K562 (cell line): ENCODE measurements around the gene ORAI3. TPM values are rescaled to one million over a fixed set of nuclear protein-coding genes. Genes with fewer than 3 reads are reported as not detected.

Source experiments
- ATAC-seq: fragments of 200-7000 bp; cut with Tn5 transposase; 3 replicates; pipeline ENCODE4 v1.9.1; 2020; ENCODE audit warnings: moderate library complexity
- BruUV-seq: library from RNA; stranded (reverse); fragments of 400-500 nt; replicated peaks from 2 replicates; lab custom pipeline; 2021; lab: Mats Ljungman, UMichigan
- CTCF ChIA-PET: fragments of 300-600 bp; formaldehyde crosslinking; extraction: SDS; loops from one replicate; lab custom pipeline; 2021; ENCODE audit warnings: low intra/inter-chr PET ratio; lab: Yijun Ruan, JAX
- POLR2A ChIA-PET: fragments of 300-600, 350-650 bp; sonication (Branson Sonifier 250); formaldehyde crosslinking; extraction: SDS; loops from one replicate; lab custom pipeline; 2021; ENCODE audit warnings: antibody characterized with exemption, inconsistent platforms; lab: Yijun Ruan, JAX
- DNase-seq, 4 experiments: peaks; one replicate each; pipeline versions ENCODE4 v3.0.0 to v3.0.0-alpha.2; 2011 to 2018; ENCODE audit warnings: low spot score in 3 of 4, mixed read lengths in 3 of 4; ENCODE audit errors: extremely low read depth in 1 of 4
- FAIRE-seq: peaks from 2 replicates; lab custom pipeline; 2011; peaks lifted over from hg19 to GRCh38; lab: Jason Lieb, UNC
- H2AFZ ChIP-seq: 2 replicates; pipeline ENCODE4 v1.6.0; 2011; ENCODE audit warnings: low read depth, low read length, control low read depth, inconsistent platforms
- H3K27ac ChIP-seq: fragments of 200-600 bp; 3 replicates; pipeline ENCODE4 v1.8.0; 2011; ENCODE audit warnings: low read depth, mild to moderate bottlenecking, control low read depth, inconsistent platforms, low read length, moderate library complexity, mixed read lengths; ENCODE audit errors: extremely low read depth
- H3K27me3 ChIP-seq, 2 experiments: fragments of 300-600 bp in 1 of 2; 2 replicates in 1 of 2; 3 replicates in 1 of 2; pipeline versions ENCODE4 v1.6.0 to v1.8.0; 2011; ENCODE audit warnings: inconsistent platforms in 2 of 2, low read length in 2 of 2, mild to moderate bottlenecking in 1 of 2, mixed read lengths in 1 of 2, moderate library complexity in 1 of 2; ENCODE audit not compliant: control insufficient read depth in 2 of 2, insufficient read depth in 2 of 2
- H3K36me3 ChIP-seq: fragments of 300-600 bp; 3 replicates; pipeline ENCODE4 v1.8.0; 2011; ENCODE audit warnings: mild to moderate bottlenecking, low read length, inconsistent platforms; ENCODE audit not compliant: control insufficient read depth, insufficient read depth
- H3K4me1 ChIP-seq, 2 experiments: fragments of 200-600 bp in 1 of 2; replicated peaks in 1 of 2; 2 replicates in 1 of 2; 3 replicates in 1 of 2; pipeline versions ENCODE4 v1.5.1 to v1.8.0; 2011; ENCODE audit warnings: inconsistent platforms in 2 of 2, low read length in 2 of 2, mild to moderate bottlenecking in 1 of 2, mixed read lengths in 1 of 2, moderate library complexity in 1 of 2; ENCODE audit not compliant: control insufficient read depth in 2 of 2, insufficient read depth in 2 of 2
- H3K4me2 ChIP-seq: 2 replicates; pipeline ENCODE4 v1.6.1; 2011; ENCODE audit warnings: low read length, control low read depth, inconsistent platforms, mixed read lengths; ENCODE audit not compliant: insufficient read depth
- H3K4me3 ChIP-seq: fragments of 200-600 bp; sonication (generic), shearing (Covaris generic); 2 replicates; pipeline ENCODE4 v1.5.1; 2016; ENCODE audit warnings: control low read depth, inconsistent platforms
- H3K79me2 ChIP-seq: fragments of 200-600 bp; 3 replicates; pipeline ENCODE4 v1.8.0; 2011; ENCODE audit warnings: low read length, inconsistent platforms; ENCODE audit not compliant: control insufficient read depth, insufficient read depth
- H3K9ac ChIP-seq, 2 experiments: 2 replicates each; pipeline versions ENCODE4 v1.6.0 to v1.6.1; 2011; ENCODE audit warnings: low read depth in 2 of 2, low read length in 2 of 2, control low read depth in 1 of 2, inconsistent platforms in 1 of 2, mild to moderate bottlenecking in 1 of 2, mixed read lengths in 1 of 2; ENCODE audit not compliant: insufficient read depth in 1 of 2
- H3K9me1 ChIP-seq: one replicate; pipeline ENCODE4 v1.6.0; 2011; ENCODE audit warnings: inconsistent platforms, mild to moderate bottlenecking, low read length, moderate library complexity; ENCODE audit not compliant: control insufficient read depth, insufficient read depth
- H3K9me3 ChIP-seq: replicated peaks from 2 replicates; pipeline ENCODE4 v1.5.1; 2011; ENCODE audit warnings: low read depth, low read length, inconsistent platforms; ENCODE audit not compliant: control insufficient read depth, insufficient read depth
- H4K20me1 ChIP-seq: replicated peaks from 2 replicates; pipeline ENCODE4 v1.6.1; 2011; ENCODE audit warnings: low read length, inconsistent platforms, mixed read lengths; ENCODE audit not compliant: control insufficient read depth, insufficient read depth
- CBFA2T3 ChIP-seq: fragments of 450-650 bp; IDR thresholded peaks from 2 replicates; pipeline ENCODE4 v1.6.1; 2017
- GABPA ChIP-seq: fragments of 200-800 bp; sonication (Bioruptor generic); conservative IDR thresholded peaks from 2 replicates; pipeline ENCODE4 v1.6.1; 2016; ENCODE audit warnings: low read depth, missing genetic modification characterization, missing compliant biosample characterization
- SPI1 ChIP-seq: IDR thresholded peaks from 2 replicates; pipeline ENCODE4 v1.6.1; 2011; ENCODE audit warnings: low read depth, low read length, control low read depth, borderline replicate concordance
- ZBTB40 ChIP-seq, 2 experiments: fragments of 450-650 bp in 1 of 2; sonication (generic) in 1 of 2; formaldehyde crosslinking in 1 of 2; IDR thresholded peaks; 2 replicates each; pipeline versions ENCODE4 v1.7.1 to v1.9.0; 2016 to 2022; ENCODE audit warnings: inconsistent platforms in 1 of 2, mild to moderate bottlenecking in 1 of 2, missing genetic modification reagents in 1 of 2
- ZNF140 ChIP-seq: fragments of 250-450 bp; sonication (Bioruptor Pico); IDR thresholded peaks from 2 replicates; pipeline ENCODE4 v1.8.0; 2021; ENCODE audit warnings: moderate library complexity, mild to moderate bottlenecking, inconsistent platforms
- ZNF583 ChIP-seq: fragments of 250-450 bp; sonication (Bioruptor Pico); IDR thresholded peaks from 2 replicates; pipeline ENCODE4 v1.4.0; 2020
- WGBS: fragments of 100-300 bp; shearing (Covaris generic); methylation state at CpG from one replicate; pipeline ENCODE4 v1.1.6; 2016; ENCODE audit warnings: low coverage, mixed read lengths; ENCODE audit not compliant: insufficient coverage; ENCODE audit errors: missing lambda C conversion rate; 5-methylcytosine and 5-hydroxymethylcytosine counted together
- in situ Hi-C: fragments of 300-500 bp; cut with MboI; formaldehyde crosslinking; loops from 4 replicates; pipeline ENCODE4 v1.15.0; 2018; ENCODE audit warnings: inconsistent platforms, mixed read lengths
- intact Hi-C: fragments of 100-400 bp; cut with micrococcal nuclease; formaldehyde crosslinking; loops from 2 replicates; pipeline ENCODE4 v1.14.2; 2022
- polyA plus RNA-seq, 8 experiments: library from polyadenylated mRNA; depleted of rRNA in 4 of 8; stranded (reverse) in 5 of 8; unstranded in 3 of 8; fragments of >200 nt; fragmentation: Nextera tagmentation in 2 of 8; fragmentation: Illumina TruSeq in 1 of 8; extraction: Ambion mirVana in 2 of 8; extraction: Trizol in 1 of 8; gene quantifications; 2 replicates each; pipeline versions ENCODE4 v1.2.1 to v1.2.3, GENCODE V29; 2011 to 2014; ENCODE audit warnings: inconsistent platforms in 1 of 8, missing spikeins in 1 of 8
- total RNA-seq, 7 experiments: library from RNA; depleted of rRNA in 6 of 7; stranded (reverse); fragments of >200 nt in 6 of 7; fragmentation: Illumina TruSeq in 2 of 7; extraction: Trizol in 2 of 7; gene quantifications; 2 replicates each; pipeline versions ENCODE4 v1.2.1 to v1.2.3, GENCODE V29; 2011 to 2021; ENCODE audit warnings: low replicate concordance in 1 of 7

The ORAI3 gene
- total and polyA plus RNA-seq, 9 of the 15 experiments (the other 6 are each of a cell fraction or from before 2014, with no cell fraction given), result 4.9 to 23.3 (median 14.1) TPM

GRCh38 chr16:30903596-30903995 lies 45.3 kb upstream of the ORAI3 start:
- CTCF ChIA-PET, result no interaction called here
- H3K36me3 ChIP-seq, result no peaks in the 10 kb centered on the region
- 90% methylated on average over 4 of the region's 4 CpGs for WGBS
- TF ChIP-seq ZBTB40 (IDR thresholded peaks at IDR 0.05) (peak; percentile 11; the same call in 1 of the 2 replicates), ZBTB40 (CRISPR knock-in tag; IDR thresholded peaks at IDR 0.05) (no peak), CBFA2T3 (no peak), ZNF140 (no peak), GABPA (tag) (peak; percentile 60), ZNF583 (CRISPR knock-in tag) (0 out of 2 replicates have a peak, but pooled peaks have one; percentile 19), SPI1 (peak; percentile 62; the same call in 1 of the 2 replicates)
- no peak overlapping the region for H3K4me3 ChIP-seq
- H3K9me3 ChIP-seq, result no peaks in the 10 kb centered on the region
- ATAC-seq, result no peak
- peak overlapping the region; percentile 53; the same call in 2 of the 3 replicates for H3K27ac ChIP-seq
- H3K9ac ChIP-seq, result no peak overlapping the region
- intact Hi-C loops, result no loop called here
- no peaks in the 10 kb centered on the region for H3K79me2 ChIP-seq
- no peaks in the 10 kb centered on the region for H3K9me1 ChIP-seq
- peak in 3 of 4 experiments; percentile 14 to 43 (median 40) for DNase-seq
- H3K4me2 ChIP-seq, result no peak overlapping the region
- H2AFZ ChIP-seq, result peak overlapping the region; percentile 77
- peak; percentile 60 for FAIRE-seq
- no TSS peak for BruUV-seq
- H3K27me3 ChIP-seq, result no peaks in the 10 kb centered on the region
- H4K20me1 ChIP-seq, result no peaks in the 10 kb centered on the region
- H3K4me1 ChIP-seq, result peaks cover 25 to 33% of the 10 kb centered on the region in 2 experiments
- POLR2A ChIA-PET, result no interaction called here
- in situ Hi-C loops, result loop anchor here (10.0 kb wide), 1 partner anchor 59 kb away; no protein-coding TSS in a partner anchor
